WTC11 (cell line): Measurements from ENCODE around the gene TMEM198. TPM values are rescaled to one million over a fixed set of nuclear protein-coding genes. Genes with fewer than 3 reads are reported as not detected.

Source experiments
- ATAC-seq: fragments of 200-7000 bp; cut with Tn5 transposase; 2 replicates; pipeline ENCODE4 v1.10.0; 2021; ENCODE audit warnings: mild to moderate bottlenecking, moderate library complexity
- CTCF ChIA-PET: fragments of 300-600 bp; sonication (Branson Sonifier 250); formaldehyde crosslinking; loops from one replicate; lab custom pipeline; 2021; ENCODE audit warnings: antibody characterized with exemption; lab: Charles Lee
- POLR2A ChIA-PET: fragments of 350-600 bp; sonication (Branson Sonifier 250); formaldehyde crosslinking; loops from one replicate; lab custom pipeline; 2021; ENCODE audit warnings: antibody characterized with exemption; lab: Charles Lee
- DNase-seq: peaks from one replicate; pipeline ENCODE4 v3.0.0; 2021; ENCODE audit warnings: low spot score
- H3K27ac Mint-ChIP-seq: 2 replicates; pipeline ENCODE4 v1.8.0; 2021; ENCODE audit warnings: mixed read lengths
- H3K27me3 Mint-ChIP-seq: 2 replicates; pipeline ENCODE4 v1.8.0; 2021; ENCODE audit warnings: low read depth, mild to moderate bottlenecking, moderate library complexity, mixed read lengths
- H3K36me3 Mint-ChIP-seq: 2 replicates; pipeline ENCODE4 v1.8.0; 2021; ENCODE audit warnings: mixed read lengths
- H3K4me1 Mint-ChIP-seq: 2 replicates; pipeline ENCODE4 v1.8.0; 2022; ENCODE audit warnings: mixed read lengths
- H3K4me3 Mint-ChIP-seq: 2 replicates; pipeline ENCODE4 v1.8.0; 2021; ENCODE audit warnings: mild to moderate bottlenecking, moderate library complexity, mixed read lengths
- H3K9me3 Mint-ChIP-seq: 2 replicates; pipeline ENCODE4 v1.8.0; 2021; ENCODE audit warnings: mixed read lengths
- ATF1 ChIP-seq: sonication (generic); formaldehyde crosslinking; IDR thresholded peaks from 2 replicates; pipeline ENCODE4 v1.8.1; 2023; ENCODE audit warnings: mild to moderate bottlenecking, moderate library complexity, missing genetic modification reagents
- CREM ChIP-seq: sonication (generic); formaldehyde crosslinking; IDR thresholded peaks from 2 replicates; pipeline ENCODE4 v1.8.1; 2022; ENCODE audit warnings: mild to moderate bottlenecking, missing genetic modification reagents, moderate library complexity
- E2F5 ChIP-seq: sonication (generic); formaldehyde crosslinking; IDR thresholded peaks from 2 replicates; pipeline ENCODE4 v1.8.1; 2022; ENCODE audit warnings: mild to moderate bottlenecking, moderate library complexity, missing genetic modification reagents
- ERG ChIP-seq: fragments of 250-450 bp; sonication (Bioruptor Pico); IDR thresholded peaks from 2 replicates; pipeline ENCODE4 v1.8.0; 2021; ENCODE audit warnings: mild to moderate bottlenecking
- FOXP1 ChIP-seq: sonication (generic); formaldehyde crosslinking; IDR thresholded peaks from 2 replicates; pipeline ENCODE4 v1.8.0; 2022; ENCODE audit warnings: missing genetic modification reagents, mild to moderate bottlenecking, moderate library complexity, borderline replicate concordance
- FOXP4 ChIP-seq: sonication (generic); formaldehyde crosslinking; IDR thresholded peaks from 2 replicates; pipeline ENCODE4 v1.8.0; 2022; ENCODE audit warnings: mild to moderate bottlenecking, missing genetic modification reagents
- NFATC4 ChIP-seq: fragments of 250-450 bp; sonication (Bioruptor Pico); IDR thresholded peaks from 2 replicates; pipeline ENCODE4 v1.9.0; 2021; ENCODE audit warnings: mild to moderate bottlenecking
- STAT6 ChIP-seq: sonication (generic); formaldehyde crosslinking; conservative IDR thresholded peaks from 2 replicates; pipeline ENCODE4 v1.8.1; 2023; ENCODE audit warnings: mild to moderate bottlenecking, low read depth, missing genetic modification reagents, moderate library complexity
- TCF7 ChIP-seq: sonication (generic); formaldehyde crosslinking; IDR thresholded peaks from 2 replicates; pipeline ENCODE4 v1.8.0; 2022; ENCODE audit warnings: mild to moderate bottlenecking, low read depth, missing genetic modification reagents, moderate library complexity
- ZBTB43 ChIP-seq: sonication (generic); formaldehyde crosslinking; IDR thresholded peaks from 2 replicates; pipeline ENCODE4 v1.8.1; 2023; ENCODE audit warnings: mild to moderate bottlenecking, missing genetic modification reagents
- ZNF138 ChIP-seq: sonication (generic); formaldehyde crosslinking; conservative IDR thresholded peaks from 2 replicates; pipeline ENCODE4 v1.8.1; 2022; ENCODE audit warnings: mild to moderate bottlenecking, moderate library complexity, missing genetic modification reagents
- ZNF219 ChIP-seq: sonication (generic); formaldehyde crosslinking; IDR thresholded peaks from 2 replicates; pipeline ENCODE4 v1.8.0; 2023; ENCODE audit warnings: missing genetic modification reagents, mild to moderate bottlenecking, borderline replicate concordance
- ZNF671 ChIP-seq: fragments of 250-450 bp; sonication (Bioruptor Pico); IDR thresholded peaks from 2 replicates; pipeline ENCODE4 v1.8.0; 2021; ENCODE audit warnings: mild to moderate bottlenecking
- ZSCAN18 ChIP-seq: fragments of 250-450 bp; sonication (Bioruptor Pico); IDR thresholded peaks from 2 replicates; pipeline ENCODE4 v2.1.2; 2022; ENCODE audit warnings: mild to moderate bottlenecking, moderate library complexity
- total RNA-seq: library from RNA; stranded (reverse); gene quantifications from 3 replicates; pipeline ENCODE4 v1.2.3, GENCODE V29; 2021

Gene TMEM198
- total RNA-seq, 1 experiment from 2014 or later: 7.1 TPM

GRCh38 chr2:219502618-219503017 lies 41.2 kb upstream of the TMEM198 start:
- peaks cover 9% of the 10 kb centered on the region for H3K27me3 Mint-ChIP-seq
- no peak for ATAC-seq
- TF ChIP-seq FOXP4 (CRISPR knock-in tag) (no peak), ATF1 (CRISPR knock-in tag) (no peak), E2F5 (CRISPR knock-in tag) (no peak), CREM (CRISPR knock-in tag) (no peak), TCF7 (CRISPR knock-in tag) (no peak), ZNF219 (CRISPR knock-in tag) (no peak), ZNF138 (CRISPR knock-in tag) (no peak), STAT6 (CRISPR knock-in tag) (no peak), ZNF671 (no peak)
- TF ChIP-seq, all 79 proteins: peak for 0
- Mint-ChIP-seq H3K9me3 (no peaks in the 10 kb centered on the region), H3K36me3 (peaks cover 14% of the 10 kb centered on the region), H3K4me3 (no peak overlapping the region), H3K4me1 (peaks cover 60% of the 10 kb centered on the region), H3K27ac (no peak overlapping the region)
- no peak for DNase-seq
- POLR2A ChIA-PET: no interaction called here
- CTCF ChIA-PET: interaction anchor here (1.4 to 35.9 kb wide), 2 partner anchors 23 to 27 kb away, joined by 4 to 2316 read pairs; partner anchors contain the start of genes ASIC4, CHPF and TMEM198

- H3K27me3 Mint-ChIP-seq: peaks cover 4% of the 10 kb centered on the region
- ATAC-seq (no peak), DNase-seq (no peak)
- H3K9me3 Mint-ChIP-seq: no peaks in the 10 kb centered on the region
- no peak overlapping the region for H3K4me3 Mint-ChIP-seq
- peaks cover 14% of the 10 kb centered on the region for H3K36me3 Mint-ChIP-seq
- H3K27ac Mint-ChIP-seq: no peak overlapping the region
- peaks cover 63% of the 10 kb centered on the region for H3K4me1 Mint-ChIP-seq
- TF ChIP-seq ZBTB43 (CRISPR knock-in tag) (no peak), FOXP1 (CRISPR knock-in tag) (no peak), ERG (CRISPR knock-in tag) (no peak), NFATC4 (no peak), ZSCAN18 (CRISPR knock-in tag) (no peak)
- ChIA-PET POLR2A (no interaction called here), CTCF (interaction anchor here (4.2 to 41.3 kb wide), 4 partner anchors 14 to 102 kb away, joined by 24 to 2316 read pairs (median 179); partner anchors contain the start of gene GMPPA)
These were observed 38.2 kb upstream of the TMEM198 start for GRCh38 chr2:219505585-219505984.
